ENCODE results near the gene PSMB3. TPM values are rescaled to one million over a fixed set of nuclear protein-coding genes. Genes with fewer than 3 reads are reported as not detected.

The PSMB3 gene
- total and polyA plus RNA-seq, 9 of the 15 experiments (the other 6 are each of a cell fraction or from before 2014, with no cell fraction given), result 460 to 2,775 (median 574) TPM

GRCh38 chr17:38747463-38748148 lies 4.9 kb upstream of the PSMB3 start (continued):
- TF ChIP-seq IRF1 (CRISPR knock-in tag; IDR thresholded peaks at IDR 0.05; ENCODE audit: borderline replicate concordance) (no peak), XRCC4 (IDR thresholded peaks at IDR 0.05; ENCODE audit: extremely low read depth, insufficient read depth, insufficient read length) (no peak), HMG20B (CRISPR knock-in tag; IDR thresholded peaks at IDR 0.05) (no peak), HDAC6 (IDR thresholded peaks at IDR 0.05; ENCODE audit: low read depth, low read length) (no peak), NFATC3 (IDR thresholded peaks at IDR 0.05) (no peak), KLF10 (CRISPR knock-in tag; IDR thresholded peaks at IDR 0.05) (no peak), LARP7 (IDR thresholded peaks at IDR 0.05) (0 out of 2 replicates have a peak, but pooled peaks have one; percentile 37), SMARCA4 (IDR thresholded peaks at IDR 0.05) (no peak), PCBP1 (IDR thresholded peaks at IDR 0.05; ENCODE audit: low read depth, low read length, poor library complexity, severe bottlenecking) (peak; percentile 30), CHD7 (IDR thresholded peaks at IDR 0.05; ENCODE audit: low read depth, low read length) (no peak), MYBL2 (IDR thresholded peaks at IDR 0.05; ENCODE audit: low read depth) (no peak), MYBL2 (CRISPR knock-in tag; IDR thresholded peaks at IDR 0.05; ENCODE audit: borderline replicate concordance) (no peak), POLR2G (IDR thresholded peaks at IDR 0.05; ENCODE audit: low read depth, low read length) (peak; percentile 66), CXXC5 (CRISPR knock-in tag; IDR thresholded peaks at IDR 0.05) (peak; percentile 53; the same call in 1 of the 2 replicates), KHSRP (IDR thresholded peaks at IDR 0.05) (no peak), CHD4 (IDR thresholded peaks at IDR 0.05; ENCODE audit: insufficient read depth, insufficient replicate concordance, low read depth, low read length, poor library complexity, severe bottlenecking) (no peak), HEY1 (CRISPR knock-in tag; IDR thresholded peaks at IDR 0.05; ENCODE audit: borderline replicate concordance) (no peak), TARDBP (IDR thresholded peaks at IDR 0.05) (peak; percentile 79; the same call in 1 of the 2 replicates)

All from K562 (cell line).